HG03571 (cell line): Measurements from ENCODE around the gene AP3S2.
"Not testable (repeated sequence)": the region's sequence is repeated elsewhere in the genome, so short reads cannot be mapped to it uniquely, and the experiment has no call there.

Experiments
- ATAC-seq: cut with Tn5 transposase; IDR thresholded peaks from one replicate; pipeline ENCODE4 v1.9.1; 2021; ENCODE audit not compliant: unreplicated experiment

AP3S2 gene

DNA sequence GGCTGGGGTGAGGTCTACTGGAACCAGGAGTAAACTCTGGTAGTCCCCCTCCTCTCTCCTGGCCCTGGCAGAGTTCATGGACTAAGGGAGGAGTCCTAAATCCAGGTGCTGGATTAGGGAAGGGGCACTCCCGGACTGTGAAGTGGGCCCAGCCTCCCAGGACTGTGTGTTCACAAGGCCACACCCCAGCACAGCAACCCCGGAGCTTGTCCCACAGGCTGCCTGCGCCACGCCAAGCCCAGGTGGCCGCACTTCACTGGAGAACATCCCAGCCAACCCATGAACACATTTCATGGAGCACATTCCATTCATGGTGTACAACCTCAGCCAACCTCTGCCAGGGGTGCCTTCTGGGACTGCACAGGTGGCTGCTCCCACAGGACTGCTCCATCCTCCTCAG is 10.7 kb upstream of the AP3S2 start:
- ATAC-seq, result no peak

DNA sequence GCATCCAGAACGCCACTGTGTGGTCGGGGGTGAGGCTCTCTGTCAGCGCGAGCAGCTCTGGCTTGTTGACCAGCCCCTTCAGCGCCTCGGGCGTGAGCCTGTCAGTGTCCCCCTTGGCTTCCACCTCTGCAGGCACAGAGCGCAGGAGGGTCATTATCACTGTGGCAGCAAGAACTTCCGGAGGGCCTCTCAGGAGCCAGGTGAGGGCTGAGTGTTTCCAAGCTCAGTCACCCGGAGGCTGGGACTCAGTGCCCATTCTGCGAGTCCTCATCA is 10.0 kb upstream of the AP3S2 start:
- no peak for ATAC-seq

- no peak for ATAC-seq
These were observed 9.4 kb upstream of the AP3S2 start for GRCh38 chr15:89903015-89903857.

DNA sequence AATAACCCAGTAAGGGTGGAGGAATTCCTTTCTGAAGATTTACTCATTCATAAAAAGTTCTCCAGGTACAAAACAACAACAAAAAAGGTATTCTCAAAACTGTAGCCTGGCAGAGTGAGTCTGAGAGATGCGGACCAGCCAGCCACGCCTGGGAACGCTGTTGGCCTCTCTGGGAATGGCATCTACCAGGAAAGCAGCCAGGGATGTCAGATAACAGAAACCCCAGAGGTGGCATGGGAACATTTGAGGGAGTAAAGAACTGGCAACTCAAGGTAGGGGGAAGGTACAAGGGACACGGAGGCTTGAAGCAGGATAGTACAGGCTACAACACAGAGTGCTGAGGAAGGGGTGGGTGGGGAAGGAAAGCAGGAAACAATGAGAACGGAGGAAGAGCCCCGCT is 7.1 kb upstream of the AP3S2 start:
- no peak for ATAC-seq

GRCh38 chr15:89899951-89900567 is 6.3 kb upstream of the AP3S2 start:
- no peak for ATAC-seq

GRCh38 chr15:89899295-89899945 is 5.6 kb upstream of the AP3S2 start:
- ATAC-seq, result no peak

GRCh38 chr15:89898614-89899294 is 5.0 kb upstream of the AP3S2 start:
- ATAC-seq, result no peak

DNA sequence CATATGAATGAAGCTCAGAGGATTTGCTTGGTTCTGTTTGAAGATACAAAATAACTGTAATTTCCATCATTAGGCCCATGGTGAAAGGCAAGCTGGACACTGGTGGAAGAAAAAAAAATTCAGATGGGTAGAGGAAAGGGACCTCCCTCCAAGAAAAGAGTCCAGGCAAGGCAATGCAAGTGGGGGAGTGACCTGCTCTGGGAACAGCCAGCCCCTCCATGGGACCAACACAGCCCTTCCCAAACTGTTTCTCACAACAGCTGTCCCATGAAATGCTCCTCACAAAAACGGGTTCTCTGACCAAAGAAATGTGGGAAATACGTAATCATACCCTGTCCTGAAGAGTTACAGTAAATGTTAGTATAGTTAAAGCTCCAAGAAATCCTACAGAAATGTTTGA is 4.4 kb upstream of the AP3S2 start:
- ATAC-seq, result no peak

DNA sequence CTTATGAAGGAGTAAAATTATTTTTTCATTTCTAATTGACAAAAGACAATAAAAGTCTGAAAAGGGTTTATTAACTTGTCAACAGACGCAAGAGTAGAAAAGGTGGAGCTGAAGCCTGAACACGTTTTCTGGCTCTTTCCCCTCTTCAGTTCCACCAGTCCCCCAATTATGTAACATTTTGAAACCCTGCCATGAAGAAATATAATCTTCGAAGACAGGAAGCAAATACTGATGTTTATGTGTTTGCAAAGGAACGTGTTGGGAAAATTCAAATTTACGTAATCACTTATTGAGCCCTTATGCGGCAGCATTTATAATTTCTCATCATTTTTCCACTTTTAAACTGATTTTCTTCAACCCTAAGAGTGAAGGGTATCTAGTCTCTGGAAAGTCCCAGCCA is 767 bp downstream of the AP3S2 start:
- no peak for ATAC-seq

GRCh38 chr15:89888214-89888804 is 5.5 kb downstream of the AP3S2 start:
- ATAC-seq, result no peak

- ATAC-seq, result no peak
These were observed 8.2 kb downstream of the AP3S2 start for GRCh38 chr15:89885611-89886010.

GRCh38 chr15:89885179-89885578 is 8.6 kb downstream of the AP3S2 start:
- not testable (repeated sequence) for ATAC-seq

DNA sequence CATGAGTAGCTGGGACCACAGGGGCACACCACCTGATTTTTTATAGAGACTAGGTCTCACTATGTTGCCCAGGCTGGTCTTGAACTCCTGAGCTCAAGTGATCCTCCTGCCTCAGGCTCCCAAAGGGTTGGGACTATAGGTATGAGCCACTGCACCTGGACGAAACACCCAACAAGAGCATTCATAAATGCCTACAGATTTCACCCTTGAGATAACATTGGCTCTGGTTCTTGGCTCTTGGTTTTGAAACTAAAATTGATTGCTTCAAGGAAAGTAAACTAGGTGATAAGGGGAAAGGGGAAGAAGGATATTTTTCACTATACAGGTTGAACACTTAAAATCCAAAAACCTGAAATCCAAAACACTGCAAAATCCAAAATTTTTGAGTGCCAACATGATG is 10.3 kb downstream of the AP3S2 start:
- ATAC-seq, result no peak

- no peak for ATAC-seq
These were observed 13.1 kb downstream of the AP3S2 start for GRCh38 chr15:89880727-89881126.

GRCh38 chr15:89878323-89878722 is 15.5 kb downstream of the AP3S2 start:
- no peak for ATAC-seq

GRCh38 chr15:89877083-89877425 is 16.7 kb downstream of the AP3S2 start:
- ATAC-seq, result no peak

GRCh38 chr15:89876396-89877082 is 17.3 kb downstream of the AP3S2 start:
- ATAC-seq, result no peak

GRCh38 chr15:89875741-89876140 is 18.1 kb downstream of the AP3S2 start:
- ATAC-seq, result no peak

- no peak for ATAC-seq
These were observed 18.7 kb downstream of the AP3S2 start for GRCh38 chr15:89874926-89875564.

GRCh38 chr15:89870688-89871288 is 23.0 kb downstream of the AP3S2 start:
- no peak for ATAC-seq
